ENCODE data around the gene FSCN2. TPM values are rescaled to one million over a fixed set of nuclear protein-coding genes. Genes with fewer than 3 reads are reported as not detected.

The FSCN2 gene
- total and polyA plus RNA-seq, 9 donors, result 0.13 to 6.4 (median 3.0) TPM

DNA sequence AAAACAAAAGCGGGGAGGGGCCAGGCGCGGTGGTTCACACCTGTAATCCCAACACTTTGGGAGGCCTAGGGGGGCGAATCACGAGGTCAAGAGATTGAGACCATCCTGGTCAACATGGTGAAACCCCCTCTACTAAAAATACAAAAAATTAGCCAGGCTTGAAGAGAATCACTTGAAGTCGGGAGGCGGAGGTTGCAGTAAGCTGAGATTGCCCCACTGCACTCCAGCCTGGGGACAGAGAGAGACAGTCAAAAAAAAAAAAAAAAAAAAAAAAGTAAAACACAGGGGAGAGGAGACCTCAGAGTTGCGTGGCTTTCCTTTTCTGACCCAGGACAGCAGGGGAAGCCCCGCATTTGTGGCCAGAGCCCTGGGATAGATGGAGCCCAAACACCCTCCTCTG lies 35.5 kb upstream of the FSCN2 start:
- H3K36me3 ChIP-seq, result no peaks in the 10 kb centered on the region
- intact Hi-C loops (cut with DNase I), result no loop called here
- WGBS, 3 donors, result 82 to 83% (median 82%) methylated on average over 9 of the region's 9 CpGs
- H3K27me3 ChIP-seq, result no peaks in the 10 kb centered on the region
- no peaks in the 10 kb centered on the region for H3K4me1 ChIP-seq (ENCODE audit: insufficient read depth)
- no peak for DNase-seq
- TF ChIP-seq CTCF (IDR thresholded peaks at IDR 0.05) (no peak), EP300 (IDR thresholded peaks at IDR 0.05) (no peak), POLR2A (IDR thresholded peaks at IDR 0.05) (no peak)
- no peak overlapping the region for H3K27ac ChIP-seq
- H3K9me3 ChIP-seq, result no peaks in the 10 kb centered on the region
- no peak overlapping the region for H3K4me3 ChIP-seq

DNA sequence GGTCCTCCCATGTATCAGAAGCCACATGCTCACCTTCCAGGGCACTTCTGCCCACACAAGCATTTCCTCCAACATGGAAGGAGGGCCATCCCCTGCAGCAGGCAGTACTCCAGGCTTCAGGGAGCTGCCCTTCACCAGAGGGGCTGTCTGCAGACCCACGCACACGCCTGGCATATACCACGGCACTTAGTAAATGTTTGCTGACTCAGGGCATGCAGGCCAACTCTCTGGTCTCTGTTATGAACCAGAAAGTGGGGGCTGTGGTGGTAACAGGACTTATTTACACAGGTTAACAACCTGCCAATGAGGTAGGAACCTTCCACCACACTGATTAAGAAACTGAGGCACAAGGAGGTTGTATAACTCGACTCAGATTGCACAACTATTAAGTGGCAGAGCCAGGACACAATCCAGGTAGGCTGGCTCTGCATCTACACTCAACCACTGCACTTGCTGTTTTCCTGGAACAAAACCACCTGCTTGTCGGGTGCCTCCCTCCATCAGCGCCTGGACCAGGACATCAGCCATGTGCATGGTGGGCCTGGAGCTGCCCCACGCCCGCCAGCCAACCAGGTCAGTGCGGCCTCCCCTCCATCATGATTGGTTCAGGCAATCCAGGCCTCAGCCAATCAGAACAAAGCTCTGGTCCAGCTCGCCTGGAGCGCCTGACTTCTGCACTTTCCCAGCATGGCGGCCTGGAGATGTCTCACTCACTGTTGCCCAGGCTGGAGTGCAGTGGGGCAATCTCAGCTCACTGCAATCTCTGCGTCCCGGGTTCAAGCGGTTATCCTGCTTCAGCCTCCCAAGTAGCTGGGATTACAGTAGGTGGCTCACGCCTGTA lies 34.8 kb upstream of the FSCN2 start:
- H3K36me3 ChIP-seq, result no peaks in the 10 kb centered on the region
- DNase-seq, result no peak
- no peaks in the 10 kb centered on the region for H3K9me3 ChIP-seq
- 75 to 80% (median 77%) methylated on average over 15 to 16 of the region's 16 CpGs for WGBS, 3 donors
- H3K4me3 ChIP-seq, result no peak overlapping the region
- intact Hi-C loops (cut with DNase I), result no loop called here
- H3K27ac ChIP-seq, result no peak overlapping the region
- no peaks in the 10 kb centered on the region for H3K4me1 ChIP-seq (ENCODE audit: insufficient read depth)
- TF ChIP-seq POLR2A (IDR thresholded peaks at IDR 0.05) (no peak), EP300 (IDR thresholded peaks at IDR 0.05) (no peak), CTCF (IDR thresholded peaks at IDR 0.05) (no peak)
- no peaks in the 10 kb centered on the region for H3K27me3 ChIP-seq

- Histone ChIP-seq H3K9me3 (no peaks in the 10 kb centered on the region), H3K4me1 (ENCODE audit: insufficient read depth) (no peaks in the 10 kb centered on the region), H3K36me3 (no peaks in the 10 kb centered on the region), H3K4me3 (no peak overlapping the region), H3K27me3 (no peaks in the 10 kb centered on the region), H3K27ac (no peak overlapping the region)
- 23 to 27% (median 24%) methylated on average over 7 to 8 of the region's 8 CpGs for WGBS, 3 donors
- intact Hi-C loops (cut with DNase I), result no loop called here
- no peak for DNase-seq
- TF ChIP-seq EP300 (IDR thresholded peaks at IDR 0.05) (no peak), POLR2A (IDR thresholded peaks at IDR 0.05) (no peak), CTCF (IDR thresholded peaks at IDR 0.05) (no peak)
Observed at GRCh38 chr17:81494626-81495377, 33.4 kb upstream of the FSCN2 start.

DNA sequence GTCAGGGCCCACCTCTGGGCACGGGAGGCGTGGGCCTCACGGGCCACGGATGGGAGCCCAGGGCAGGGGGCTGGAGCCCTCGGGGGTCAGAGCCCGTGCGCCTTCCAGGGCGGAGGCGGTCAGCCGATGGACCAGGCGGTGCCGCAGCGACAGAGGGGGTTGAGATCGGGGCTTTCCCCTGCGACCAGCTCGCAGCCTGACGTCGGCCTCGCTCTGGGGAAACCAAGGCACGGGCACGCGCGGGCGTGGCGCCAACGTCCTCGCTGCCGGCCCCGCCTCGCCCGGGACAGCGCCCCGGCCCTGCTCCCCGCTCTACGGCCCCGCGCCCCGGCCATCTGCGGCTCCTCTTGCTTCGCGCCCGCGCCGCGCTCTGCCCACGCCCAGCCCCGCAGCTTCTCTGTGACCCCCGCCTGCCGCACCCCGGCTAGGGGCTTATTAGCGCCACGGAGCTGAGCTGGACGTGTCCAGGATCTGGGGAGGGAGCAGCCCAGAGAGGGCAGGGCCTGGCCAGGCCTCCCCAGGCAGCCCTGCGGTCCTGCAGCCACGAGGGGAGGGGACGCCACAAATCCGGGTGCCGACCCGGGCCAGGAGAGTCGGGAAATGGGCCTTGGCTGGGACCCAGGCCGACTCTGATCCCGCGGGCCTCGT lies 29.1 kb upstream of the FSCN2 start:
- no peak for TF ChIP-seq EP300 (IDR thresholded peaks at IDR 0.05)
- TF ChIP-seq POLR2A (IDR thresholded peaks at IDR 0.05), result no peak
- no peak for TF ChIP-seq CTCF (IDR thresholded peaks at IDR 0.05)
- no peak for DNase-seq
- Histone ChIP-seq H3K27ac (no peak overlapping the region), H3K27me3 (no peaks in the 10 kb centered on the region), H3K9me3 (no peaks in the 10 kb centered on the region), H3K36me3 (no peaks in the 10 kb centered on the region), H3K4me3 (no peak overlapping the region), H3K4me1 (ENCODE audit: insufficient read depth) (no peaks in the 10 kb centered on the region)
- intact Hi-C loops (cut with DNase I), result no loop called here
- 69 to 86% (median 77%) methylated on average over 59 to 64 of the region's 64 CpGs for WGBS, 3 donors
